NCI-H345 treated with DMSO at 0.1 percent for 48 hours (cell line): Measurements from ENCODE around the gene DENND1A.

Experiments
- DNase-seq: peaks from one replicate; lab custom pipeline; 2025; ENCODE audit not compliant: unreplicated experiment; lab: John Stamatoyannopoulos, UW

The DENND1A gene

GRCh38 chr9:123868002-123868401 lies 61.9 kb downstream of the DENND1A start:
- DNase-seq: no peak

GRCh38 chr9:123867034-123867433 lies 62.9 kb downstream of the DENND1A start:
- DNase-seq: no peak

GRCh38 chr9:123866497-123866896 lies 63.4 kb downstream of the DENND1A start:
- no peak for DNase-seq

- no peak for DNase-seq
These were observed 64.5 kb downstream of the DENND1A start for GRCh38 chr9:123865226-123866000.

- DNase-seq: no peak
These were observed 65.7 kb downstream of the DENND1A start for GRCh38 chr9:123864251-123864650.

- DNase-seq: no peak
These were observed 66.6 kb downstream of the DENND1A start for GRCh38 chr9:123863164-123863855.

- no peak for DNase-seq
These were observed 68.2 kb downstream of the DENND1A start for GRCh38 chr9:123861756-123862120.

- DNase-seq: no peak
These were observed 68.7 kb downstream of the DENND1A start for GRCh38 chr9:123861086-123861755.

- DNase-seq: no peak
These were observed 69.3 kb downstream of the DENND1A start for GRCh38 chr9:123860603-123861002.

GRCh38 chr9:123852403-123852802 lies 77.5 kb downstream of the DENND1A start:
- no peak for DNase-seq

GRCh38 chr9:123851851-123852250 lies 78.1 kb downstream of the DENND1A start:
- no peak for DNase-seq

- DNase-seq: no peak
These were observed 81.4 kb downstream of the DENND1A start for GRCh38 chr9:123848447-123849085.

- no peak for DNase-seq
These were observed 83.0 kb downstream of the DENND1A start for GRCh38 chr9:123846966-123847365.

- no peak for DNase-seq
These were observed 86.2 kb downstream of the DENND1A start for GRCh38 chr9:123843703-123844102.

- no peak for DNase-seq
These were observed 94.1 kb downstream of the DENND1A start for GRCh38 chr9:123835821-123836220.

GRCh38 chr9:123834889-123835562 lies 94.9 kb downstream of the DENND1A start:
- DNase-seq: no peak

- no peak for DNase-seq
These were observed 95.6 kb downstream of the DENND1A start for GRCh38 chr9:123834218-123834888.

GRCh38 chr9:123832858-123833650 lies 96.9 kb downstream of the DENND1A start:
- no peak for DNase-seq

- no peak for DNase-seq
These were observed 97.8 kb downstream of the DENND1A start for GRCh38 chr9:123832176-123832575.

- DNase-seq: no peak
These were observed 101.5 kb downstream of the DENND1A start for GRCh38 chr9:123828449-123828848.
